ENCODE results near the gene TTC24. TPM values are rescaled to one million over a fixed set of nuclear protein-coding genes. Genes with fewer than 3 reads are reported as not detected.
"Not testable (repeated sequence)": the region's sequence is repeated elsewhere in the genome, so short reads cannot be mapped to it uniquely, and the experiment has no call there.

Gene TTC24
- total RNA-seq, 6 donors from 2014 or later, result 0.20 TPM; not detected in 5

DNA sequence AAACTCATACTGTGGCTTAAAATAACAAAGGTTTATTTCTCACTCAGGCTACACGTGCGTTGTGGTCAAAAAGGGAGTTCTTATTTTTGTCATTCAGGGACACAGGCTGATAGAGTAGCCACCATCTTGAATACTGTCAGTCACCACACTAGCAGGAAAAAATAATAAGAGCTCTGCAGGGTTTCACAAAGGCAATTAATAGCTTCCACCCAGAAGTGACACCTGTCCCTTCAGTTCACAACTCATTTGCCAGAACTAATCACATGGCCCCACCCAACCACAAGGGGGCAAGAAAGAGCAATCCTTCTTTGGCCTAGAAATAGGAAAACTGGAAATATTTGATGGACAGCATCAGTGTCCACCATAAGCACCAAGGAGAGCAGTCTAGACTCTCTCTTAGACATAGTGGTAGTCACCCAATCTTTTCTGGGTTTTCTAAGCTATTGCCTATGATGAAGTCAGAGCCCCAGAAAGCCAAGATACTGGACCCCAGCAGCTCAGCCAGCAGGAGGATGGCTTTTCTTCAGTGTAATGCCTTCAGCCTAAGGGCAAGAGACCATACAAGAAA, 47.9 kb downstream of the TTC24 start:
- H3K4me1 ChIP-seq, result peaks cover 20 to 26% (median 22%) of the 10 kb centered on the region in 4 donors
- ATAC-seq (ENCODE audit: low FRiP score in 2 of 2) (peak in 1 of 2 donors; percentile 17), DNase-seq (peak in 1 of 2 donors; percentile 27)
- no peaks in the 10 kb centered on the region for H3K9me3 ChIP-seq
- H3K4me3 ChIP-seq, result no peak overlapping the region
- peaks cover 6 to 37% (median 22%) of the 10 kb centered on the region in 4 donors for H3K27me3 ChIP-seq
- no peak overlapping the region for H3K27ac ChIP-seq
- H3K36me3 ChIP-seq, result no peaks in the 10 kb centered on the region
- TF ChIP-seq, protein P1, sequence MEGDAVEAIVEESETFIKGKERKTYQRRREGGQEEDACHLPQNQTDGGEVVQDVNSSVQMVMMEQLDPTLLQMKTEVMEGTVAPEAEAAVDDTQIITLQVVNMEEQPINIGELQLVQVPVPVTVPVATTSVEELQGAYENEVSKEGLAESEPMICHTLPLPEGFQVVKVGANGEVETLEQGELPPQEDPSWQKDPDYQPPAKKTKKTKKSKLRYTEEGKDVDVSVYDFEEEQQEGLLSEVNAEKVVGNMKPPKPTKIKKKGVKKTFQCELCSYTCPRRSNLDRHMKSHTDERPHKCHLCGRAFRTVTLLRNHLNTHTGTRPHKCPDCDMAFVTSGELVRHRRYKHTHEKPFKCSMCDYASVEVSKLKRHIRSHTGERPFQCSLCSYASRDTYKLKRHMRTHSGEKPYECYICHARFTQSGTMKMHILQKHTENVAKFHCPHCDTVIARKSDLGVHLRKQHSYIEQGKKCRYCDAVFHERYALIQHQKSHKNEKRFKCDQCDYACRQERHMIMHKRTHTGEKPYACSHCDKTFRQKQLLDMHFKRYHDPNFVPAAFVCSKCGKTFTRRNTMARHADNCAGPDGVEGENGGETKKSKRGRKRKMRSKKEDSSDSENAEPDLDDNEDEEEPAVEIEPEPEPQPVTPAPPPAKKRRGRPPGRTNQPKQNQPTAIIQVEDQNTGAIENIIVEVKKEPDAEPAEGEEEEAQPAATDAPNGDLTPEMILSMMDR (IDR thresholded peaks at IDR 0.05), result peak; percentile 39 to 66 (median 54)
- TF ChIP-seq POLR2A (IDR thresholded peaks at IDR 0.05), result no peak
- 75 to 82% methylated on average over 2 of the region's 2 CpGs for WGBS, 2 donors

DNA sequence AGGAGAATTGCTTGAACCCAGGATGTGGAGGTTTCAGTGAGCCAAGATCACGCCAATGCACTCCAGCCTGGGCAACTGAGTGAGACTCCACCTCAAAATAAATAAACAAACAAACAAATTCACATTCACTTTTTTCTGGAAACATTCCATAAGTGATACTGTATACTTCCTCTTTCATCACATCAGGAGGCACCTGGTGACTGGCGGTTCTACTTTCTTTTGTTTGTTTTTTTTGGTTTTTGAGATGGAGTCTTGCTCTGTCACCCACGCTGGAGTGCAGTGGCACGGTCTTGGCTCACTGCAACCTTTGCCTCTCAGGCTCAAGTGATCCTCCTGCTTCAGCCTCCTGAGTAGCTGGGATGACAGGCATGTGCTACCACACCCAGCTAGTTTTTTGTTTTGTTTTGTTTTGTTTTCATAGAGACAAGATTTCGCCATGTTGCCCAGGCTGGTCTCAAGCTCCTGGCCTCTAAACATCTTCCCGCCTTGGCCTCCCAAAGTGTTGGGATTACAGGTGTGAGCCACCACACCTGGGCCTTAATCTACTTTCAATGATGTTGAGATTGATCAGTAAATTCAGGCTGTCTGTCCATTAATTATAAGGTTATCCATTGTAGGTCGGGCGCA, 50.4 kb downstream of the TTC24 start:
- Histone ChIP-seq H3K36me3 (no peaks in the 10 kb centered on the region), H3K27ac (no peak overlapping the region), H3K4me1 (peaks cover 8 to 12% (median 10%) of the 10 kb centered on the region in 4 donors), H3K27me3 (peaks cover 2 to 23% (median 10%) of the 10 kb centered on the region in 4 donors), H3K9me3 (no peaks in the 10 kb centered on the region), H3K4me3 (no peak overlapping the region)
- DNase-seq, result no peak
- ATAC-seq (ENCODE audit: low FRiP score in 2 of 2), result no peak
- TF ChIP-seq POLR2AphosphoS5 (IDR thresholded peaks at IDR 0.05) (no peak), POLR2A (IDR thresholded peaks at IDR 0.05) (no peak), EP300 (IDR thresholded peaks at IDR 0.05) (no peak)
- TF ChIP-seq, protein P1 (IDR thresholded peaks at IDR 0.05), result no peak
- WGBS, 2 donors, result 67 to 70% methylated on average over 8 of the region's 8 CpGs

DNA sequence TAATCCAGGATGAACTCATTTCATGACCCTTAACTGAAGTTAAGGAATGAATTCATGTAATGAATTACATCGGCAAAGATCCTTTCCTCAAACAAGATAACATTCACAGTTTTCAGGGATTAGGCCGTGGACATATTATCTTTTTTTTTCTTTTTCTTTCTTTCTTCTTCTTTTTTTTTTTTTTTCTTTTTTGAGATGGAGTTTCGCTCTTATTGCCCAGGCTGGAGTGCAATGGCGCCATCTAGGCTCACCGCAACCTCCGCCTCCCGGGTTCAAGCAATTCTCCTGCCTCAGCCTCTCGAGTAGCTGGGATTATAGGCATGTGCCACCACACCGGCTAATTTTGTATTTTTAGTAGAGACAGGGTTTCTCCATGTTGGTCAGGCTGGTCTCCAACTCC, 51.6 kb downstream of the TTC24 start:
- WGBS, 2 donors, result 57 to 71% methylated on average over 9 of the region's 9 CpGs
- H3K27me3 ChIP-seq, result peaks cover 0 to 12% (median 1%) of the 10 kb centered on the region in 4 donors
- ATAC-seq (ENCODE audit: low FRiP score in 2 of 2); H3K27ac ChIP-seq; H3K36me3 ChIP-seq; H3K9me3 ChIP-seq; H3K4me1 ChIP-seq; H3K4me3 ChIP-seq; DNase-seq: not testable (repeated sequence)

DNA sequence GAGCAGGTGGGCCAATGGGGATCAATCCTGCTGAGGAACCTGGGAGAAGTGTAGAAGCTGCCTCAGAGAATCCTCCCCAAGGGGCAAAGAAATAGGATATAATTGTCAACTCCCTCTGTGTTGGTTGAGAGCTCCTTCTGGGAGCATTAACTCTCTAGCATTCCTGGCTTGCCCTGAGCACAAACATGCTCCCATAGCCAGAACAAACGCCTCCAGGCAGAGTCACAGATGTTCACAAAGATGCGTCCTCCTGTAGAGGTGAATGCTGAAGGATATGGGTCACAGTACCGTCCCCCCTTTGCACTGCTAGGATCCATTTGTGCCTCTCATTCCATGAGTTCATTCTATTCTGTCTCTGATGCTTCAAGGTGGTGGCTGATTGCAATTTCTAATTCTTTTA, 52.8 kb downstream of the TTC24 start:
- 52 to 62% methylated on average over 3 of the region's 3 CpGs for WGBS, 2 donors
- ATAC-seq (ENCODE audit: low FRiP score in 2 of 2) (no peak), DNase-seq (no peak)
- peaks cover 0 to 3% (median under 1%) of the 10 kb centered on the region in 4 donors for H3K27me3 ChIP-seq
- H3K27ac ChIP-seq, result no peak overlapping the region
- no peaks in the 10 kb centered on the region for H3K36me3 ChIP-seq
- H3K4me1 ChIP-seq, result no peaks in the 10 kb centered on the region
- TF ChIP-seq, protein P1 (IDR thresholded peaks at IDR 0.05), result no peak
- TF ChIP-seq POLR2AphosphoS5 (IDR thresholded peaks at IDR 0.05) (no peak), POLR2A (IDR thresholded peaks at IDR 0.05) (no peak), EP300 (IDR thresholded peaks at IDR 0.05) (no peak)
- no peaks in the 10 kb centered on the region for H3K9me3 ChIP-seq
- no peak overlapping the region for H3K4me3 ChIP-seq

Other genes starting within 250 kb of the TTC24 start
- gene CCT3, start 241.4 kb upstream of the TTC24 start, total RNA-seq, result 100 to 1,000 TPM in 4 of 6 donors, 10 to 100 TPM in 2; 53.5 to 171 (median 112) TPM
- gene TSACC, start 241.2 kb upstream of the TTC24 start, total RNA-seq, result 1 to 10 TPM in 2 of 6 donors, not detected in 4; 1.1 to 4.2 TPM
- gene RHBG, start 210.5 kb upstream of the TTC24 start, total RNA-seq, result under 1 TPM in 1 of 6 donors, not detected in 5; 0.24 TPM
- gene MEF2D, start 78.9 kb upstream of the TTC24 start, total RNA-seq, result 100 to 1,000 TPM in 2 of 6 donors, 10 to 100 TPM in 4; 42.7 to 146 (median 58.7) TPM
- gene IQGAP3, start 7.2 kb upstream of the TTC24 start, total RNA-seq, result 10 to 100 TPM in 1 of 6 donors, 1 to 10 TPM in 4, under 1 TPM in 1; under 0.01 to 16.0 (median 2.2) TPM
- 10 to 100 TPM; 46.1 to 81.1 (median 60.0) TPM for gene NAXE, start 12.1 kb downstream of the TTC24 start, total RNA-seq
- 10 to 100 TPM in 5 of 6 donors, 1 to 10 TPM in 1; 5.7 to 26.2 (median 19.4) TPM for gene GPATCH4, start 21.8 kb downstream of the TTC24 start, total RNA-seq
- gene HAPLN2, start 39.7 kb downstream of the TTC24 start, total RNA-seq, result 1 to 10 TPM in 1 of 6 donors, under 1 TPM in 2, not detected in 3; 0.14 to 5.0 (median 0.37) TPM
- gene BCAN, start 62.4 kb downstream of the TTC24 start, total RNA-seq, result under 1 TPM in 2 of 6 donors, not detected in 4; 0.11 to 0.13 TPM
- gene NES, start 97.7 kb downstream of the TTC24 start, total RNA-seq, result 10 to 100 TPM; 25.9 to 93.5 (median 34.3) TPM
- gene CRABP2, start 125.9 kb downstream of the TTC24 start, total RNA-seq, result 1 to 10 TPM in 4 of 6 donors, under 1 TPM in 1, not detected in 1; 0.76 to 8.1 (median 3.9) TPM
- gene METTL25B, start 148.7 kb downstream of the TTC24 start, total RNA-seq, result 100 to 1,000 TPM in 1 of 6 donors, 10 to 100 TPM in 5; 23.4 to 131 (median 39.9) TPM
- 10 to 100 TPM; 10.8 to 38.8 (median 22.9) TPM for gene ISG20L2, start 149.0 kb downstream of the TTC24 start, total RNA-seq
- 10 to 100 TPM; 19.6 to 52.5 (median 40.8) TPM for gene MRPL24, start 161.4 kb downstream of the TTC24 start, total RNA-seq
- gene HDGF, start 172.0 kb downstream of the TTC24 start, total RNA-seq, result 100 to 1,000 TPM; 129 to 231 (median 182) TPM
- 10 to 100 TPM; 36.5 to 52.4 (median 40.8) TPM for gene PRCC, start 187.8 kb downstream of the TTC24 start, total RNA-seq
- 1 to 10 TPM; 2.3 to 8.4 (median 5.0) TPM for gene SH2D2A, start 237.1 kb downstream of the TTC24 start, total RNA-seq

Data from upper lobe of left lung (tissue), 6 donors.